IMR-90 (cell line): ENCODE measurements around the gene YJU2. TPM values are rescaled to one million over a fixed set of nuclear protein-coding genes. Genes with fewer than 3 reads are reported as not detected.

Experiments
- ATAC-seq: fragments of 200-7000 bp; cut with Tn5 transposase; 2 replicates; pipeline ENCODE4 v1.9.1; 2020; ENCODE audit warnings: low read depth, mild to moderate bottlenecking, moderate library complexity
- BruUV-seq: library from RNA; stranded (reverse); fragments of 400-500 nt; replicated peaks from 2 replicates; lab custom pipeline; 2021; lab: Mats Ljungman, UMichigan
- CTCF ChIA-PET: fragments of 300-600 bp; formaldehyde crosslinking; extraction: SDS; loops from one replicate; lab custom pipeline; 2021; ENCODE audit warnings: antibody characterized with exemption; lab: Yijun Ruan, JAX
- POLR2A ChIA-PET: fragments of 300-600 bp; sonication (Branson Sonifier 250); formaldehyde crosslinking; loops from one replicate; lab custom pipeline; 2022; ENCODE audit warnings: antibody characterized with exemption; ENCODE audit not compliant: unreplicated experiment; lab: Charles Lee
- DNase-seq: peaks from one replicate; pipeline ENCODE4 v3.0.0; 2013
- H2AFZ ChIP-seq: replicated peaks from 2 replicates; pipeline ENCODE3; 2013; ENCODE audit warnings: low read length, mild to moderate bottlenecking; ENCODE audit not compliant: poor library complexity
- H2AK5ac ChIP-seq: 2 replicates; pipeline ENCODE4 v1.6.1; 2013; ENCODE audit warnings: low read depth, low read length, inconsistent platforms
- H2AK9ac ChIP-seq: replicated peaks from 2 replicates; pipeline ENCODE3; 2013; ENCODE audit warnings: mild to moderate bottlenecking, low read depth, low read length, moderate library complexity; ENCODE audit not compliant: poor library complexity
- H2BK120ac ChIP-seq: 2 replicates; pipeline ENCODE4 v1.6.1; 2013; ENCODE audit warnings: low read depth, low read length, inconsistent platforms
- H2BK15ac ChIP-seq: 3 replicates; pipeline ENCODE4 v1.6.1; 2013; ENCODE audit warnings: low read depth, low read length, inconsistent platforms
- H2BK20ac ChIP-seq: 2 replicates; pipeline ENCODE4 v1.6.1; 2013; ENCODE audit warnings: low read depth, mild to moderate bottlenecking, inconsistent platforms, low read length, moderate library complexity
- H2BK5ac ChIP-seq: 2 replicates; pipeline ENCODE4 v1.6.1; 2013; ENCODE audit warnings: mild to moderate bottlenecking, low read depth, low read length, inconsistent platforms; ENCODE audit not compliant: poor library complexity, severe bottlenecking
- H3K14ac ChIP-seq: replicated peaks from 2 replicates; pipeline ENCODE4 v1.6.1; 2013; ENCODE audit warnings: low read depth, low read length, inconsistent platforms
- H3K18ac ChIP-seq: 2 replicates; pipeline ENCODE4 v1.6.1; 2013; ENCODE audit warnings: low read depth, low read length, control low read depth
- H3K23ac ChIP-seq: 2 replicates; pipeline ENCODE4 v1.6.1; 2013; ENCODE audit warnings: low read depth, low read length, inconsistent platforms
- H3K27ac ChIP-seq: 2 replicates; pipeline ENCODE4 v1.5.1; 2013; ENCODE audit warnings: mild to moderate bottlenecking, control low read depth, low read length; ENCODE audit not compliant: insufficient read depth
- H3K27me3 ChIP-seq: 2 replicates; pipeline ENCODE4 v1.6.1; 2013; ENCODE audit warnings: low read length; ENCODE audit not compliant: control insufficient read depth, insufficient read depth
- H3K36me3 ChIP-seq: 2 replicates; pipeline ENCODE4 v1.6.1; 2013; ENCODE audit warnings: low read length, mixed read lengths; ENCODE audit not compliant: control insufficient read depth, insufficient read depth
- H3K4ac ChIP-seq: 2 replicates; pipeline ENCODE4 v1.6.1; 2013; ENCODE audit warnings: low read depth, low read length, inconsistent platforms
- H3K4me1 ChIP-seq: 2 replicates; pipeline ENCODE4 v1.6.1; 2013; ENCODE audit warnings: low read length, mixed read lengths; ENCODE audit not compliant: control insufficient read depth, insufficient read depth
- H3K4me2 ChIP-seq: 2 replicates; pipeline ENCODE4 v1.6.1; 2013; ENCODE audit warnings: low read depth, mild to moderate bottlenecking, control low read depth, low read length, moderate library complexity
- H3K4me3 ChIP-seq: 2 replicates; pipeline ENCODE4 v1.5.1; 2013; ENCODE audit warnings: low read depth, mild to moderate bottlenecking, control low read depth, low read length, moderate library complexity; ENCODE audit not compliant: insufficient read depth
- H3K56ac ChIP-seq: 2 replicates; pipeline ENCODE4 v1.6.1; 2013; ENCODE audit warnings: low read length, inconsistent platforms; ENCODE audit not compliant: insufficient read depth; ENCODE audit errors: extremely low read depth
- H3K79me1 ChIP-seq, 2 experiments: 2 replicates each; pipeline ENCODE4 v1.6.1; 2013; ENCODE audit warnings: low read length in 2 of 2, inconsistent platforms in 1 of 2, low read depth in 1 of 2
- H3K9ac ChIP-seq: 2 replicates; pipeline ENCODE4 v1.6.1; 2013; ENCODE audit warnings: low read depth, low read length, control low read depth
- H3K9me1 ChIP-seq: 2 replicates; pipeline ENCODE4 v1.6.1; 2013; ENCODE audit warnings: low read length, inconsistent platforms; ENCODE audit not compliant: insufficient read depth
- H3K9me3 ChIP-seq: 2 replicates; pipeline ENCODE4 v1.6.1; 2013; ENCODE audit warnings: low read length; ENCODE audit not compliant: control insufficient read depth, insufficient read depth
- H4K20me1 ChIP-seq: 2 replicates; pipeline ENCODE4 v1.6.1; 2013; ENCODE audit warnings: low read length, inconsistent platforms; ENCODE audit not compliant: insufficient read depth
- H4K5ac ChIP-seq: 2 replicates; pipeline ENCODE4 v1.6.1; 2013; ENCODE audit warnings: mild to moderate bottlenecking, low read depth, low read length, control low read depth
- H4K8ac ChIP-seq, 2 experiments: 2 replicates each; pipeline ENCODE4 v1.6.1; 2013; ENCODE audit warnings: low read depth in 2 of 2, low read length in 2 of 2, control low read depth in 1 of 2, inconsistent platforms in 1 of 2
- H4K91ac ChIP-seq: 2 replicates; pipeline ENCODE4 v1.6.1; 2013; ENCODE audit warnings: low read depth, low read length, inconsistent platforms; ENCODE audit not compliant: insufficient read depth
- BHLHE40 ChIP-seq: fragments of 150-350 bp; IDR thresholded peaks from 2 replicates; pipeline ENCODE4 v1.6.1; 2016; ENCODE audit warnings: mild to moderate bottlenecking, low read depth, low read length
- CEBPB ChIP-seq: IDR thresholded peaks from 2 replicates; pipeline ENCODE4 v1.6.1; 2012; ENCODE audit warnings: low read depth, low read length, improper control_type of control experiment
- CHD1 ChIP-seq: IDR thresholded peaks from 2 replicates; pipeline ENCODE4 v1.6.1; 2012; ENCODE audit warnings: low read depth, low read length, improper control_type of control experiment
- CTCF ChIP-seq: conservative IDR thresholded peaks from 2 replicates; pipeline ENCODE4 v1.5.1; 2012; ENCODE audit warnings: mild to moderate bottlenecking, low read depth, low read length, improper control_type of control experiment
- ELK1 ChIP-seq: fragments of 150-350 bp; IDR thresholded peaks from 2 replicates; pipeline ENCODE4 v1.6.1; 2016; ENCODE audit warnings: low read depth, mild to moderate bottlenecking, low read length, moderate library complexity, borderline replicate concordance
- FOS ChIP-seq: fragments of 150-350 bp; IDR thresholded peaks from 2 replicates; pipeline ENCODE4 v1.6.1; 2016; ENCODE audit warnings: low read depth, low read length
- MAFK ChIP-seq: IDR thresholded peaks from 2 replicates; pipeline ENCODE4 v1.6.1; 2012; ENCODE audit warnings: low read depth, low read length, improper control_type of control experiment
- MAZ ChIP-seq: IDR thresholded peaks from 2 replicates; pipeline ENCODE4 v1.6.1; 2012; ENCODE audit warnings: low read depth, mild to moderate bottlenecking, low read length, improper control_type of control experiment, moderate library complexity, borderline replicate concordance
- MXI1 ChIP-seq: IDR thresholded peaks from 2 replicates; pipeline ENCODE4 v1.6.1; 2012; ENCODE audit warnings: low read depth, mild to moderate bottlenecking, low read length, moderate library complexity, borderline replicate concordance
- NFE2L2 ChIP-seq: fragments of 150-350 bp; IDR thresholded peaks from 2 replicates; pipeline ENCODE4 v1.6.1; 2016; ENCODE audit warnings: low read depth, mild to moderate bottlenecking, low read length
- POLR2A ChIP-seq: IDR thresholded peaks from 2 replicates; pipeline ENCODE4 v1.6.1; 2012; ENCODE audit warnings: mild to moderate bottlenecking, low read depth, low read length
- RAD21 ChIP-seq: IDR thresholded peaks from 2 replicates; pipeline ENCODE4 v1.6.1; 2012; ENCODE audit warnings: low read length, improper control_type of control experiment
- RCOR1 ChIP-seq: IDR thresholded peaks from 2 replicates; pipeline ENCODE4 v1.6.1; 2012; ENCODE audit warnings: mild to moderate bottlenecking, low read length, improper control_type of control experiment; ENCODE audit not compliant: insufficient replicate concordance
- RFX5 ChIP-seq: IDR thresholded peaks from 2 replicates; pipeline ENCODE4 v1.8.0; 2012; ENCODE audit warnings: low read depth, mild to moderate bottlenecking, low read length, moderate library complexity
- SMC3 ChIP-seq: fragments of 150-350 bp; IDR thresholded peaks from 2 replicates; pipeline ENCODE4 v1.6.1; 2016; ENCODE audit warnings: low read depth, mild to moderate bottlenecking, antibody characterized with exemption, low read length, moderate library complexity
- USF2 ChIP-seq: fragments of 150-350 bp; IDR thresholded peaks from 2 replicates; pipeline ENCODE4 v1.6.1; 2017; ENCODE audit warnings: mild to moderate bottlenecking, antibody characterized with exemption, low read length, low read depth
- WGBS, 2 experiments: methylation state at CpG; one replicate each; pipeline versions ENCODE4 v1.1.5 to v1.1.7; 2013; ENCODE audit warnings: missing lambda C conversion rate in 2 of 2; ENCODE audit not compliant: insufficient read length in 1 of 2; ENCODE audit errors: extremely low coverage in 2 of 2; 5-methylcytosine and 5-hydroxymethylcytosine counted together
- dilution Hi-C: fragments of 300-500 bp; cut with HindIII; formaldehyde crosslinking; loops from one replicate; pipeline ENCODE4 v1.14.3; 2018; ENCODE audit warnings: low sequenced_read_pairs; ENCODE audit not compliant: unreplicated experiment
- in situ Hi-C: fragments of 300-500 bp; cut with MboI; formaldehyde crosslinking; loops from 3 replicates; pipeline ENCODE4 v1.14.3; 2019; ENCODE audit warnings: low sequenced_read_pairs, inconsistent platforms, mixed read lengths
- intact Hi-C: fragments of 100-400 bp; cut with micrococcal nuclease; formaldehyde crosslinking; loops from 2 replicates; pipeline ENCODE4 v1.10.0; 2022
- polyA plus RNA-seq, 3 experiments: library from polyadenylated mRNA; depleted of rRNA; stranded (reverse); fragments of >200 nt; gene quantifications; 2 replicates each; pipeline ENCODE4 v1.2.3, GENCODE V29; 2012; ENCODE audit warnings: low replicate concordance in 1 of 3
- total RNA-seq: library from RNA; depleted of rRNA; stranded (reverse); fragments of >200 nt; gene quantifications from 2 replicates; pipeline ENCODE4 v1.2.3, GENCODE V29; 2012

YJU2 gene
- total and polyA plus RNA-seq, 2 of the 4 experiments (the other 2 are of a cell fraction): 15.6 to 18.9 TPM

GRCh38 chr19:4279267-4279529 is 32.3 kb downstream of the YJU2 start:
- Histone ChIP-seq H3K14ac (no peak overlapping the region), H3K56ac (no peak overlapping the region), H4K8ac (no peak overlapping the region), H2AK5ac (no peak overlapping the region), H2BK20ac (no peak overlapping the region), H2AFZ (no peak overlapping the region), H3K36me3 (no peaks in the 10 kb centered on the region), H4K91ac (no peak overlapping the region), H2BK120ac (no peak overlapping the region), H3K4me1 (no peaks in the 10 kb centered on the region), H3K23ac (no peak overlapping the region), H4K20me1 (no peaks in the 10 kb centered on the region), H3K4ac (no peak overlapping the region), H3K18ac (no peak overlapping the region), H3K27ac (no peak overlapping the region), H3K9ac (no peak overlapping the region), H3K27me3 (peaks cover 47% of the 10 kb centered on the region), H2AK9ac (no peak overlapping the region), H4K5ac (no peak overlapping the region), H3K4me3 (no peak overlapping the region), H2BK15ac (no peak overlapping the region), H3K9me3 (peaks cover 2% of the 10 kb centered on the region; the same call in 1 of the 2 replicates), H3K9me1 (no peaks in the 10 kb centered on the region), H3K4me2 (no peak overlapping the region; the same call in 1 of the 2 replicates), H2BK5ac (no peak overlapping the region), H3K79me1 (no peaks in the 10 kb centered on the region)
- ChIA-PET POLR2A (no interaction called here), CTCF (no interaction called here)
- intact Hi-C loops: no loop called here
- no peak for TF ChIP-seq CHD1
- no peak for TF ChIP-seq USF2
- no peak for TF ChIP-seq CEBPB
- no peak for TF ChIP-seq MAZ
- no peak for TF ChIP-seq SMC3
- TF ChIP-seq RAD21: no peak
- TF ChIP-seq ELK1: no peak
- TF ChIP-seq MXI1: no peak
- TF ChIP-seq MAFK: no peak
- no peak for TF ChIP-seq RFX5
- TF ChIP-seq FOS: no peak
- TF ChIP-seq BHLHE40: no peak
- no peak for TF ChIP-seq NFE2L2
- no peak for TF ChIP-seq POLR2A
- no peak for TF ChIP-seq RCOR1
- TF ChIP-seq CTCF: no peak
- dilution Hi-C loops: no loop called here
- in situ Hi-C loops: no loop called here
- BruUV-seq: no TSS peak
- ATAC-seq: no peak
- no peak for DNase-seq
- no CpG with 5 or more reads among the region's 30 CpGs for WGBS, 2 experiments
